Liver (tissue), 9 donors: ENCODE results near the gene INTS1. TPM values are rescaled to one million over a fixed set of nuclear protein-coding genes. Genes with fewer than 3 reads are reported as not detected.

Experiments used
- DNase-seq: peaks from one replicate; pipeline ENCODE4 v3.0.0-alpha.2; 2017; ENCODE audit warnings: low spot score
- H3K27ac ChIP-seq, 2 donors: one replicate each; pipeline ENCODE4 v1.7.0; 2013; ENCODE audit warnings: inconsistent platforms in 2 of 2, low read length in 2 of 2, control low read depth in 1 of 2, low read depth in 1 of 2, mild to moderate bottlenecking in 1 of 2
- H3K27me3 ChIP-seq, 4 donors: one replicate each; pipeline versions ENCODE4 v1.6.1 to v1.7.0; 2013; ENCODE audit warnings: low read length in 3 of 4, inconsistent platforms in 1 of 4, mild to moderate bottlenecking in 1 of 4, moderate library complexity in 1 of 4; ENCODE audit not compliant: control insufficient read depth in 4 of 4, insufficient read depth in 4 of 4
- H3K36me3 ChIP-seq, 4 donors: one replicate each; pipeline versions ENCODE4 v1.6.1 to v1.7.0; 2013; ENCODE audit warnings: low read length in 3 of 4, mild to moderate bottlenecking in 3 of 4, low read depth in 1 of 4, moderate library complexity in 1 of 4; ENCODE audit not compliant: control insufficient read depth in 4 of 4, insufficient read depth in 3 of 4
- H3K4me1 ChIP-seq, 4 donors: one replicate each; pipeline versions ENCODE4 v1.6.1 to v1.7.0; 2013; ENCODE audit warnings: low read length in 3 of 4, mild to moderate bottlenecking in 3 of 4, moderate library complexity in 1 of 4; ENCODE audit not compliant: control insufficient read depth in 4 of 4, insufficient read depth in 4 of 4
- H3K4me3 ChIP-seq, 3 donors: one replicate each; pipeline versions ENCODE4 v1.6.1 to v1.7.0; 2013; ENCODE audit warnings: low read length in 3 of 3, control low read depth in 1 of 3, low read depth in 1 of 3, mild to moderate bottlenecking in 1 of 3
- H3K9ac ChIP-seq, 2 donors: one replicate each; pipeline ENCODE4 v1.7.0; 2013; ENCODE audit warnings: low read length in 2 of 2, mild to moderate bottlenecking in 2 of 2, moderate library complexity in 2 of 2, control low read depth in 1 of 2, low read depth in 1 of 2
- H3K9me3 ChIP-seq, 4 donors: one replicate each; pipeline versions ENCODE4 v1.6.1 to v1.7.0; 2013; ENCODE audit warnings: low read length in 3 of 4; ENCODE audit not compliant: control insufficient read depth in 4 of 4
- EGR1 ChIP-seq, 2 donors: IDR thresholded peaks; 2 replicates each; pipeline ENCODE4 v1.6.1; 2016 to 2018; ENCODE audit warnings: antibody characterized with exemption in 2 of 2, low read depth in 2 of 2
- FOXA1 ChIP-seq: IDR thresholded peaks from 2 replicates; pipeline ENCODE4 v1.6.1; 2016; ENCODE audit warnings: antibody characterized with exemption
- FOXA2 ChIP-seq: IDR thresholded peaks from 2 replicates; pipeline ENCODE4 v1.6.1; 2016; ENCODE audit warnings: antibody characterized with exemption
- GABPA ChIP-seq, 2 donors: IDR thresholded peaks in 1 of 2; conservative IDR thresholded peaks in 1 of 2; 2 replicates each; pipeline ENCODE4 v1.6.1; 2016; ENCODE audit warnings: antibody characterized with exemption in 2 of 2, mild to moderate bottlenecking in 1 of 2, moderate library complexity in 1 of 2
- HNF4A ChIP-seq, 2 donors: conservative IDR thresholded peaks; 2 replicates each; pipeline ENCODE4 v1.6.1; 2016; ENCODE audit warnings: antibody characterized with exemption in 2 of 2, mild to moderate bottlenecking in 2 of 2
- HNF4G ChIP-seq: IDR thresholded peaks from 2 replicates; pipeline ENCODE4 v1.6.1; 2016; ENCODE audit warnings: antibody characterized with exemption
- JUND ChIP-seq, 2 donors: IDR thresholded peaks; 2 replicates each; pipeline ENCODE4 v1.6.1; 2016; ENCODE audit warnings: antibody characterized with exemption in 2 of 2
- NR2F2 ChIP-seq: IDR thresholded peaks from 2 replicates; pipeline ENCODE4 v1.6.1; 2016; ENCODE audit warnings: antibody characterized with exemption
- RXRA ChIP-seq, 2 donors: IDR thresholded peaks; 2 replicates each; pipeline ENCODE4 v1.6.1; 2017 to 2018; ENCODE audit warnings: antibody characterized with exemption in 2 of 2, mild to moderate bottlenecking in 1 of 2
- SP1 ChIP-seq: IDR thresholded peaks from 2 replicates; pipeline ENCODE4 v1.6.1; 2018; ENCODE audit warnings: antibody characterized with exemption, mild to moderate bottlenecking
- TAF1 ChIP-seq: conservative IDR thresholded peaks from 2 replicates; pipeline ENCODE4 v1.6.1; 2016; ENCODE audit warnings: antibody characterized with exemption, mild to moderate bottlenecking
- YY1 ChIP-seq: IDR thresholded peaks from 2 replicates; pipeline ENCODE4 v1.6.1; 2016; ENCODE audit warnings: antibody characterized with exemption, mild to moderate bottlenecking
- WGBS: extraction: QIAGEN DNeasy Blood & Tissue Kit; methylation state at CpG from one replicate; pipeline ENCODE4 v1.1.7; 2013; 5-methylcytosine and 5-hydroxymethylcytosine counted together
- polyA plus RNA-seq, 2 donors: library from polyadenylated mRNA; stranded (reverse) in 1 of 2; unstranded in 1 of 2; fragments of 200-250 nt in 1 of 2; fragments of >200 nt in 1 of 2; fragmentation: Nextera tagmentation in 1 of 2; extraction: Ambion mirVana in 1 of 2; gene quantifications; one replicate each; pipeline versions ENCODE4 v1.2.1 to v1.2.3, GENCODE V29; 2013 to 2015
- total RNA-seq, 2 donors: library from RNA; depleted of rRNA; stranded (reverse); fragments of >200 nt; gene quantifications; one replicate each; pipeline ENCODE4 v1.2.3, GENCODE V29; 2014
- TF ChIP-seq, protein P1 (sequence below): IDR thresholded peaks from 2 replicates; pipeline ENCODE4 v1.6.1; 2016; ENCODE audit warnings: antibody characterized with exemption
- TF ChIP-seq, protein P2 (sequence below): fragments of 150-350 bp; IDR thresholded peaks from 2 replicates; pipeline ENCODE4 v1.5.1; 2017; ENCODE audit warnings: improper control_type of control experiment, low read depth, low read length; ENCODE audit not compliant: missing input control
- TF ChIP-seq, protein P3 (sequence below): IDR thresholded peaks from 2 replicates; pipeline ENCODE4 v1.6.1; 2016; ENCODE audit warnings: antibody characterized with exemption
- TF ChIP-seq, protein P4 (sequence below): IDR thresholded peaks from 2 replicates; pipeline ENCODE4 v1.6.1; 2016; ENCODE audit warnings: antibody characterized with exemption
- TF ChIP-seq, protein P5 (sequence below): IDR thresholded peaks from 2 replicates; pipeline ENCODE4 v1.6.1; 2016; ENCODE audit warnings: antibody characterized with exemption, mild to moderate bottlenecking
- donor health status: healthy.
- donor health status: healthy.
- donor health status: healthy.
- donor health status: healthy.
- donor health status: healthy.

The INTS1 gene
- total and polyA plus RNA-seq, 4 donors: 14.6 to 37.9 (median 30.7) TPM

DNA sequence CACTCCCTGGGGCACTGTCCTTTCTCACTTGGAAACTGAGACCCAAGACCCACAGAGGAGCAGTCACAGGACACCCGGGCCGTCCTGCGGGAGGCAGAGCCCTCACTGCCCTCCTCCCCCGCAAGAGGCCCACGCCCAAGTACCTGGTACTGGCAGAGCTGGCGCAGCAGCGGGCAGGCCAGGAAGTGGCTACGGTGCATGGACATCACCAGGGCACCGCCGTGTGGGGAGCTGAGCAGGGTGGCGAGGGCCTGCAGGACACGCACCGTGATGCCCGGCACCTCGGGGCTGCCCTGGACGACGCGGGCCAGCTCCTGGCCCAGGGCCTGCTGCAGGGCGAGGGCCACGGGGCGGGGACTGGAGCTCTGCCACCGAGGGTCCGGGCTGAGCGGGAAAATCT is 24.9 kb downstream of the INTS1 start:
- 92% methylated on average over 24 of the region's 24 CpGs for WGBS
- no peaks in the 10 kb centered on the region for H3K4me1 ChIP-seq
- no peak for DNase-seq
- no peak overlapping the region for H3K9ac ChIP-seq
- H3K27me3 ChIP-seq: no peaks in the 10 kb centered on the region
- H3K4me3 ChIP-seq: no peak overlapping the region
- H3K36me3 ChIP-seq: peaks cover 12 to 80% (median 25%) of the 10 kb centered on the region in 4 donors
- no peaks in the 10 kb centered on the region for H3K9me3 ChIP-seq
- TF ChIP-seq GABPA (IDR thresholded peaks at IDR 0.05 in 1 of 2, conservative IDR thresholded peaks at IDR 0.05 in 1 of 2) (no peak), YY1 (no peak), NR2F2 (no peak), JUND (IDR thresholded peaks at IDR 0.05) (no peak), EGR1 (IDR thresholded peaks at IDR 0.05; ENCODE audit: low read depth in 2 of 2) (no peak), HNF4G (no peak), HNF4A (conservative IDR thresholded peaks at IDR 0.05) (no peak)
- TF ChIP-seq, protein P1, sequence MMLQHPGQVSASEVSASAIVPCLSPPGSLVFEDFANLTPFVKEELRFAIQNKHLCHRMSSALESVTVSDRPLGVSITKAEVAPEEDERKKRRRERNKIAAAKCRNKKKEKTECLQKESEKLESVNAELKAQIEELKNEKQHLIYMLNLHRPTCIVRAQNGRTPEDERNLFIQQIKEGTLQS: no peak
- TF ChIP-seq, protein P2, sequence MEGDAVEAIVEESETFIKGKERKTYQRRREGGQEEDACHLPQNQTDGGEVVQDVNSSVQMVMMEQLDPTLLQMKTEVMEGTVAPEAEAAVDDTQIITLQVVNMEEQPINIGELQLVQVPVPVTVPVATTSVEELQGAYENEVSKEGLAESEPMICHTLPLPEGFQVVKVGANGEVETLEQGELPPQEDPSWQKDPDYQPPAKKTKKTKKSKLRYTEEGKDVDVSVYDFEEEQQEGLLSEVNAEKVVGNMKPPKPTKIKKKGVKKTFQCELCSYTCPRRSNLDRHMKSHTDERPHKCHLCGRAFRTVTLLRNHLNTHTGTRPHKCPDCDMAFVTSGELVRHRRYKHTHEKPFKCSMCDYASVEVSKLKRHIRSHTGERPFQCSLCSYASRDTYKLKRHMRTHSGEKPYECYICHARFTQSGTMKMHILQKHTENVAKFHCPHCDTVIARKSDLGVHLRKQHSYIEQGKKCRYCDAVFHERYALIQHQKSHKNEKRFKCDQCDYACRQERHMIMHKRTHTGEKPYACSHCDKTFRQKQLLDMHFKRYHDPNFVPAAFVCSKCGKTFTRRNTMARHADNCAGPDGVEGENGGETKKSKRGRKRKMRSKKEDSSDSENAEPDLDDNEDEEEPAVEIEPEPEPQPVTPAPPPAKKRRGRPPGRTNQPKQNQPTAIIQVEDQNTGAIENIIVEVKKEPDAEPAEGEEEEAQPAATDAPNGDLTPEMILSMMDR: no peak
- no peak overlapping the region for H3K27ac ChIP-seq

DNA sequence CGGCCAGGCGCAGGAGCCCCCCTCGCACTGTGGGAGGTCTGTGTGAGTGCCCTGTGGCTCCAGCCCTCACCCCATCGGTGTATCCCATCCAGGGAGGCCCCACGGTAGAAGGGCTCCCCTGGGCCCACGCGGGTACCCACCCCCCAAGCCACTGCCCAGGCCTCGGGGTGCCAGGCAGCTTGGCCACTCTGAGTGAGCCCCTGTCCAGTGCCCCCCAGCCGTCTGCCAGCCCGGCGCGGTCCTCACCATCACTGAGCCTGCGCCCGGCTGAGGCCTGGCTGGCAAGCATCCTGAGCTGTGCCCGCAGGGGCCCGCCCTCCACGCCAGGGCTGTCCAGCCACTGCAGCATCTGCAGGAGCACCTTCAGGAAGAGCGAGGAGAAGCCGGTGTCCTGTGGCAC is 25.7 kb downstream of the INTS1 start:
- Histone ChIP-seq H3K4me3 (no peak overlapping the region), H3K27me3 (no peaks in the 10 kb centered on the region), H3K9ac (no peak overlapping the region), H3K27ac (no peak overlapping the region), H3K36me3 (peaks cover 11 to 74% (median 25%) of the 10 kb centered on the region in 4 donors), H3K4me1 (no peaks in the 10 kb centered on the region), H3K9me3 (no peaks in the 10 kb centered on the region)
- no peak for TF ChIP-seq HNF4G
- no peak for TF ChIP-seq FOXA1
- TF ChIP-seq, protein P3, sequence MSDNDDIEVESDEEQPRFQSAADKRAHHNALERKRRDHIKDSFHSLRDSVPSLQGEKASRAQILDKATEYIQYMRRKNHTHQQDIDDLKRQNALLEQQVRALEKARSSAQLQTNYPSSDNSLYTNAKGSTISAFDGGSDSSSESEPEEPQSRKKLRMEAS: no peak
- no peak for TF ChIP-seq SP1
- TF ChIP-seq EGR1 (IDR thresholded peaks at IDR 0.05; ENCODE audit: low read depth in 2 of 2): no peak
- TF ChIP-seq HNF4A (conservative IDR thresholded peaks at IDR 0.05): no peak
- no peak for TF ChIP-seq NR2F2
- no peak for TF ChIP-seq TAF1
- no peak for TF ChIP-seq RXRA (IDR thresholded peaks at IDR 0.05)
- no peak for TF ChIP-seq YY1
- TF ChIP-seq, protein P4, sequence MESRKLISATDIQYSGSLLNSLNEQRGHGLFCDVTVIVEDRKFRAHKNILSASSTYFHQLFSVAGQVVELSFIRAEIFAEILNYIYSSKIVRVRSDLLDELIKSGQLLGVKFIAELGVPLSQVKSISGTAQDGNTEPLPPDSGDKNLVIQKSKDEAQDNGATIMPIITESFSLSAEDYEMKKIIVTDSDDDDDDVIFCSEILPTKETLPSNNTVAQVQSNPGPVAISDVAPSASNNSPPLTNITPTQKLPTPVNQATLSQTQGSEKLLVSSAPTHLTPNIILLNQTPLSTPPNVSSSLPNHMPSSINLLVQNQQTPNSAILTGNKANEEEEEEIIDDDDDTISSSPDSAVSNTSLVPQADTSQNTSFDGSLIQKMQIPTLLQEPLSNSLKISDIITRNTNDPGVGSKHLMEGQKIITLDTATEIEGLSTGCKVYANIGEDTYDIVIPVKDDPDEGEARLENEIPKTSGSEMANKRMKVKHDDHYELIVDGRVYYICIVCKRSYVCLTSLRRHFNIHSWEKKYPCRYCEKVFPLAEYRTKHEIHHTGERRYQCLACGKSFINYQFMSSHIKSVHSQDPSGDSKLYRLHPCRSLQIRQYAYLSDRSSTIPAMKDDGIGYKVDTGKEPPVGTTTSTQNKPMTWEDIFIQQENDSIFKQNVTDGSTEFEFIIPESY: no peak
- TF ChIP-seq JUND (IDR thresholded peaks at IDR 0.05): no peak
- WGBS: 94% methylated on average over 19 of the region's 19 CpGs
- no peak for DNase-seq

DNA sequence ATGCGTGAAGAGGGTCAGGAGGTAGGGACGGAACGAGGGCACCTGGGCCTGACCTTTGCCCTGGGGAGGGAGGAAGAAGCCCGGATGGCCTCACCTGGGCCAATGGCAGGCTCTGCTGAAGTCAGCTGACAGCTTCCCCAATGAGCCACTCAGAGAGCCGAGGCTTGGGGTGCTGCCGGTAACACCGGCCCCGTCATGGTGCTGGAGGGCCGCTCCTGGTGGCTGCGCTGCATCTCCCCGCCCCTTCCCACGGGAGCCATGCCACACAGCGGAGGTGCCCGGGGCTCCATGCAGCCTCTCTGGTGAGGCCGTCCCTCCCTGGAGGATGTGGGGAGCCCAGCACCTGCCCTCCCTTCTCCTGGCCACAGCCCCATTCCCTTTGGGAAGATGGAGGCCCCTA is 27.3 kb downstream of the INTS1 start:
- no peak overlapping the region for H3K4me3 ChIP-seq
- DNase-seq: no peak
- no peak overlapping the region for H3K27ac ChIP-seq
- no peaks in the 10 kb centered on the region for H3K27me3 ChIP-seq
- no peaks in the 10 kb centered on the region for H3K9me3 ChIP-seq
- no peak overlapping the region for H3K9ac ChIP-seq
- H3K4me1 ChIP-seq: no peaks in the 10 kb centered on the region
- 78% methylated on average over 15 of the region's 15 CpGs for WGBS
- peaks cover 8 to 73% (median 28%) of the 10 kb centered on the region in 4 donors for H3K36me3 ChIP-seq
- TF ChIP-seq, protein P3: no peak
- no peak for TF ChIP-seq HNF4A (conservative IDR thresholded peaks at IDR 0.05)
- TF ChIP-seq RXRA (IDR thresholded peaks at IDR 0.05): no peak
- no peak for TF ChIP-seq HNF4G
- TF ChIP-seq, protein P4: no peak
- TF ChIP-seq, protein P5, sequence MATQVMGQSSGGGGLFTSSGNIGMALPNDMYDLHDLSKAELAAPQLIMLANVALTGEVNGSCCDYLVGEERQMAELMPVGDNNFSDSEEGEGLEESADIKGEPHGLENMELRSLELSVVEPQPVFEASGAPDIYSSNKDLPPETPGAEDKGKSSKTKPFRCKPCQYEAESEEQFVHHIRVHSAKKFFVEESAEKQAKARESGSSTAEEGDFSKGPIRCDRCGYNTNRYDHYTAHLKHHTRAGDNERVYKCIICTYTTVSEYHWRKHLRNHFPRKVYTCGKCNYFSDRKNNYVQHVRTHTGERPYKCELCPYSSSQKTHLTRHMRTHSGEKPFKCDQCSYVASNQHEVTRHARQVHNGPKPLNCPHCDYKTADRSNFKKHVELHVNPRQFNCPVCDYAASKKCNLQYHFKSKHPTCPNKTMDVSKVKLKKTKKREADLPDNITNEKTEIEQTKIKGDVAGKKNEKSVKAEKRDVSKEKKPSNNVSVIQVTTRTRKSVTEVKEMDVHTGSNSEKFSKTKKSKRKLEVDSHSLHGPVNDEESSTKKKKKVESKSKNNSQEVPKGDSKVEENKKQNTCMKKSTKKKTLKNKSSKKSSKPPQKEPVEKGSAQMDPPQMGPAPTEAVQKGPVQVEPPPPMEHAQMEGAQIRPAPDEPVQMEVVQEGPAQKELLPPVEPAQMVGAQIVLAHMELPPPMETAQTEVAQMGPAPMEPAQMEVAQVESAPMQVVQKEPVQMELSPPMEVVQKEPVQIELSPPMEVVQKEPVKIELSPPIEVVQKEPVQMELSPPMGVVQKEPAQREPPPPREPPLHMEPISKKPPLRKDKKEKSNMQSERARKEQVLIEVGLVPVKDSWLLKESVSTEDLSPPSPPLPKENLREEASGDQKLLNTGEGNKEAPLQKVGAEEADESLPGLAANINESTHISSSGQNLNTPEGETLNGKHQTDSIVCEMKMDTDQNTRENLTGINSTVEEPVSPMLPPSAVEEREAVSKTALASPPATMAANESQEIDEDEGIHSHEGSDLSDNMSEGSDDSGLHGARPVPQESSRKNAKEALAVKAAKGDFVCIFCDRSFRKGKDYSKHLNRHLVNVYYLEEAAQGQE: no peak
- no peak for TF ChIP-seq GABPA (IDR thresholded peaks at IDR 0.05 in 1 of 2, conservative IDR thresholded peaks at IDR 0.05 in 1 of 2)
- no peak for TF ChIP-seq FOXA2
- TF ChIP-seq TAF1: no peak
- no peak for TF ChIP-seq FOXA1
- no peak for TF ChIP-seq YY1
